Neuronal stem cell (in vitro differentiated cells): ENCODE measurements around the gene MRC2. TPM values are rescaled to one million over a fixed set of nuclear protein-coding genes. Genes with fewer than 3 reads are reported as not detected.
A peak's percentile ranks its signal among the peaks of the same experiment; 100 is the strongest.

Experiments
- DNase-seq: peaks from one replicate; pipeline ENCODE4 v3.0.0-alpha.2; 2013; ENCODE audit warnings: low spot score
- H2AFZ ChIP-seq: one replicate; pipeline ENCODE4 v1.6.1; 2013; ENCODE audit warnings: mild to moderate bottlenecking, low read length, inconsistent platforms
- H2AK5ac ChIP-seq: 2 replicates; pipeline ENCODE4 v1.6.1; 2013; ENCODE audit warnings: low read depth, mild to moderate bottlenecking, inconsistent platforms, low read length, moderate library complexity, mixed read lengths
- H2BK120ac ChIP-seq: 2 replicates; pipeline ENCODE4 v1.6.1; 2013; ENCODE audit warnings: low read depth, mild to moderate bottlenecking, inconsistent platforms, low read length, moderate library complexity, mixed read lengths
- H2BK12ac ChIP-seq: one replicate; pipeline ENCODE4 v1.6.1; 2013; ENCODE audit warnings: low read length, inconsistent platforms
- H2BK15ac ChIP-seq: 2 replicates; pipeline ENCODE4 v1.6.1; 2013; ENCODE audit warnings: mild to moderate bottlenecking, low read length, inconsistent platforms, mixed read lengths
- H2BK5ac ChIP-seq: one replicate; pipeline ENCODE4 v1.6.1; 2013; ENCODE audit warnings: inconsistent platforms, mild to moderate bottlenecking, low read length, moderate library complexity
- H3K14ac ChIP-seq: one replicate; pipeline ENCODE4 v1.6.1; 2013; ENCODE audit warnings: low read length, inconsistent platforms
- H3K18ac ChIP-seq: 2 replicates; pipeline ENCODE4 v1.6.1; 2013; ENCODE audit warnings: low read length, inconsistent platforms
- H3K23ac ChIP-seq: 2 replicates; pipeline ENCODE4 v1.6.1; 2013; ENCODE audit warnings: low read depth, mild to moderate bottlenecking, mixed read lengths, low read length, inconsistent platforms; ENCODE audit not compliant: poor library complexity
- H3K27ac ChIP-seq: replicated peaks from 3 replicates; pipeline ENCODE4 v1.5.1; 2013; ENCODE audit warnings: low read length, inconsistent platforms
- H3K27me3 ChIP-seq, 3 experiments: 2 replicates each; pipeline ENCODE4 v1.6.1; 2013; ENCODE audit warnings: low read length in 3 of 3, mild to moderate bottlenecking in 2 of 3, inconsistent platforms in 1 of 3, low read depth in 1 of 3, mixed read lengths in 1 of 3, moderate library complexity in 1 of 3; ENCODE audit not compliant: control insufficient read depth in 3 of 3, insufficient read depth in 3 of 3
- H3K36me3 ChIP-seq, 2 donors: replicated peaks in 1 of 2; 2 replicates each; pipeline ENCODE4 v1.6.1; 2013; ENCODE audit warnings: low read length in 2 of 2; ENCODE audit not compliant: control insufficient read depth in 2 of 2, insufficient read depth in 2 of 2
- H3K4ac ChIP-seq: 2 replicates; pipeline ENCODE4 v1.6.1; 2013; ENCODE audit warnings: inconsistent platforms, mild to moderate bottlenecking, low read length, moderate library complexity
- H3K4me1 ChIP-seq, 2 donors: 1 replicate in 1 of 2; 2 replicates in 1 of 2; pipeline ENCODE4 v1.6.1; 2013; ENCODE audit warnings: low read length in 2 of 2, low read depth in 1 of 2; ENCODE audit not compliant: control insufficient read depth in 2 of 2, insufficient read depth in 1 of 2
- H3K4me2 ChIP-seq: one replicate; pipeline ENCODE4 v1.6.1; 2013; ENCODE audit warnings: mild to moderate bottlenecking, low read length, inconsistent platforms; ENCODE audit not compliant: insufficient read depth, poor library complexity, severe bottlenecking
- H3K4me3 ChIP-seq, 2 donors: 2 replicates each; pipeline ENCODE4 v1.5.1; 2013; ENCODE audit warnings: low read length in 2 of 2, mild to moderate bottlenecking in 2 of 2, inconsistent platforms in 1 of 2, moderate library complexity in 1 of 2
- H3K79me1 ChIP-seq: one replicate; pipeline ENCODE4 v1.6.1; 2013; ENCODE audit warnings: low read depth, mild to moderate bottlenecking, inconsistent platforms, low read length, moderate library complexity
- H3K9ac ChIP-seq: one replicate; pipeline ENCODE4 v1.6.1; 2013; ENCODE audit warnings: mild to moderate bottlenecking, low read depth, low read length, inconsistent platforms; ENCODE audit not compliant: poor library complexity
- H3K9me3 ChIP-seq, 2 donors: replicated peaks in 1 of 2; 2 replicates each; pipeline versions ENCODE3 to v1.6.1; 2013; ENCODE audit warnings: low read length in 2 of 2, mild to moderate bottlenecking in 2 of 2, inconsistent platforms in 1 of 2, low read depth in 1 of 2, mixed read lengths in 1 of 2, moderate library complexity in 1 of 2; ENCODE audit not compliant: control insufficient read depth in 2 of 2, insufficient read depth in 1 of 2
- H4K8ac ChIP-seq: one replicate; pipeline ENCODE4 v1.6.1; 2013; ENCODE audit warnings: low read depth, mild to moderate bottlenecking, inconsistent platforms, low read length, moderate library complexity
- H4K91ac ChIP-seq: one replicate; pipeline ENCODE4 v1.6.1; 2013; ENCODE audit warnings: low read length, low read depth, mild to moderate bottlenecking, inconsistent platforms; ENCODE audit not compliant: poor library complexity
- WGBS, 2 donors: extraction: QIAGEN DNeasy Blood & Tissue Kit; methylation state at CpG; one replicate each; pipeline ENCODE4 v1.1.7; 2013; ENCODE audit warnings: missing lambda C conversion rate in 2 of 2, mixed read lengths in 1 of 2; ENCODE audit not compliant: insufficient read length in 2 of 2, insufficient replicate concordance in 1 of 2; ENCODE audit errors: extremely low coverage in 2 of 2; 5-methylcytosine and 5-hydroxymethylcytosine counted together
- polyA plus RNA-seq, 2 experiments: library from polyadenylated mRNA; stranded (reverse); fragments of 200-250 nt; gene quantifications; one replicate each; pipeline ENCODE4 v1.2.3, GENCODE V29; 2013

Gene MRC2, protein sequence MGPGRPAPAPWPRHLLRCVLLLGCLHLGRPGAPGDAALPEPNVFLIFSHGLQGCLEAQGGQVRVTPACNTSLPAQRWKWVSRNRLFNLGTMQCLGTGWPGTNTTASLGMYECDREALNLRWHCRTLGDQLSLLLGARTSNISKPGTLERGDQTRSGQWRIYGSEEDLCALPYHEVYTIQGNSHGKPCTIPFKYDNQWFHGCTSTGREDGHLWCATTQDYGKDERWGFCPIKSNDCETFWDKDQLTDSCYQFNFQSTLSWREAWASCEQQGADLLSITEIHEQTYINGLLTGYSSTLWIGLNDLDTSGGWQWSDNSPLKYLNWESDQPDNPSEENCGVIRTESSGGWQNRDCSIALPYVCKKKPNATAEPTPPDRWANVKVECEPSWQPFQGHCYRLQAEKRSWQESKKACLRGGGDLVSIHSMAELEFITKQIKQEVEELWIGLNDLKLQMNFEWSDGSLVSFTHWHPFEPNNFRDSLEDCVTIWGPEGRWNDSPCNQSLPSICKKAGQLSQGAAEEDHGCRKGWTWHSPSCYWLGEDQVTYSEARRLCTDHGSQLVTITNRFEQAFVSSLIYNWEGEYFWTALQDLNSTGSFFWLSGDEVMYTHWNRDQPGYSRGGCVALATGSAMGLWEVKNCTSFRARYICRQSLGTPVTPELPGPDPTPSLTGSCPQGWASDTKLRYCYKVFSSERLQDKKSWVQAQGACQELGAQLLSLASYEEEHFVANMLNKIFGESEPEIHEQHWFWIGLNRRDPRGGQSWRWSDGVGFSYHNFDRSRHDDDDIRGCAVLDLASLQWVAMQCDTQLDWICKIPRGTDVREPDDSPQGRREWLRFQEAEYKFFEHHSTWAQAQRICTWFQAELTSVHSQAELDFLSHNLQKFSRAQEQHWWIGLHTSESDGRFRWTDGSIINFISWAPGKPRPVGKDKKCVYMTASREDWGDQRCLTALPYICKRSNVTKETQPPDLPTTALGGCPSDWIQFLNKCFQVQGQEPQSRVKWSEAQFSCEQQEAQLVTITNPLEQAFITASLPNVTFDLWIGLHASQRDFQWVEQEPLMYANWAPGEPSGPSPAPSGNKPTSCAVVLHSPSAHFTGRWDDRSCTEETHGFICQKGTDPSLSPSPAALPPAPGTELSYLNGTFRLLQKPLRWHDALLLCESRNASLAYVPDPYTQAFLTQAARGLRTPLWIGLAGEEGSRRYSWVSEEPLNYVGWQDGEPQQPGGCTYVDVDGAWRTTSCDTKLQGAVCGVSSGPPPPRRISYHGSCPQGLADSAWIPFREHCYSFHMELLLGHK (N-terminal part only)
- polyA plus RNA-seq (2013, experiment 1 of 2), result 31.9 TPM
- 33.3 TPM for polyA plus RNA-seq (2013, experiment 2 of 2)

- Histone ChIP-seq H3K23ac (peak within 1 kb of the TSS; percentile 90), H3K4me2 (peak within 1 kb of the TSS; percentile 90), H3K4me3 (peak within 1 kb of the TSS; percentile 73 to 95), H2BK15ac (peak within 1 kb of the TSS; percentile 69), H3K27me3 (no peaks in the 10 kb centered on the region), H2AFZ (peak within 1 kb of the TSS; percentile 92), H3K9me3 (no peaks in the 10 kb centered on the region), H3K14ac (peak within 1 kb of the TSS; percentile 78), H3K79me1 (peaks cover 6% of the 10 kb centered on the region), H2AK5ac (peak within 1 kb of the TSS; percentile 59), H2BK5ac (peak within 1 kb of the TSS; percentile 97), H3K9ac (peak within 1 kb of the TSS; percentile 95), H2BK12ac (peak within 1 kb of the TSS; percentile 60), H3K4ac (peak within 1 kb of the TSS; percentile 53), H3K4me1 (peaks cover 24% of the 10 kb centered on the region in 2 donors), H4K8ac (no peak within 1 kb of the TSS), H3K36me3 (peaks cover 0 to 18% of the 10 kb centered on the region in 2 donors), H4K91ac (peak within 1 kb of the TSS; percentile 93), H3K27ac (peak within 1 kb of the TSS; percentile 86), H2BK120ac (peak within 1 kb of the TSS; percentile 47), H3K18ac (peak within 1 kb of the TSS; percentile 98)
- no CpG with 5 or more reads among the region's 68 CpGs for WGBS, 2 donors
- peak; percentile 56 for DNase-seq
These were observed at the start of gene MRC2 for GRCh38 chr17:62627219-62627903. Gene MRC2 (plus strand): TSS chr17:62627670. CDS start chr17:62627803, 133 bp downstream.

- DNase-seq, result no peak
- no peak overlapping the region for H2AK5ac ChIP-seq
- no peak overlapping the region for H3K9ac ChIP-seq
- no CpG with 5 or more reads among the region's 2 CpGs for WGBS, 2 donors
- H3K4me1 ChIP-seq, result no peaks in the 10 kb centered on the region
- peaks cover 14 to 98% of the 10 kb centered on the region in 2 donors for H3K36me3 ChIP-seq
- H2BK12ac ChIP-seq, result no peak overlapping the region
- H3K9me3 ChIP-seq, result no peaks in the 10 kb centered on the region
- H4K8ac ChIP-seq, result no peak overlapping the region
- H2AFZ ChIP-seq, result no peak overlapping the region
- H3K4ac ChIP-seq, result no peak overlapping the region
- no peak overlapping the region for H3K18ac ChIP-seq
- H3K4me3 ChIP-seq, result no peak overlapping the region
- no peak overlapping the region for H4K91ac ChIP-seq
- H3K27me3 ChIP-seq, result no peaks in the 10 kb centered on the region
- H2BK15ac ChIP-seq, result no peak overlapping the region
- H3K79me1 ChIP-seq, result no peaks in the 10 kb centered on the region
- no peak overlapping the region for H3K23ac ChIP-seq
- H2BK120ac ChIP-seq, result no peak overlapping the region
- H3K4me2 ChIP-seq, result no peak overlapping the region
- no peak overlapping the region for H2BK5ac ChIP-seq
- H3K27ac ChIP-seq, result no peak overlapping the region
- no peak overlapping the region for H3K14ac ChIP-seq
These were observed 48.5 kb upstream of the MRC2 start for GRCh38 chr17:62578757-62579487.

DNA sequence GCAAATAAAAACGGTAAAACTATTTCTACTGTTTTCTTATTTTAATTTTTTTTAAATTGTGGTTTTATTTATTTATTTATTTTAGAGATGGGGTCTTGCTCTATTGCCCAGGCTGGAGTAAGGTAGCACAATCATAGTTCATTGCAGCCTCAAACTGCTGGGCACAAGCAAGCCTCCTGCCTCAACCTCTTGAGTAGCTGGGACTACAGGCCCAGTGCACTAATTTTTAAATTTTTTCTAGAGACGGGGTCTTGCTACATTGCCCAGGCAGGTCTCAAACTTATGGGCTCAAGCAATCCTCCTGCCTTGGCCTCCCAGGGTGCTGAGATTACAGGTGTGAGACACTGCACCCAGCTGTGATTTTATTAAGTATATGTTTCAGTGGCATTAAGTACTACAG is 46.5 kb upstream of the MRC2 start:
- Histone ChIP-seq H3K4me2 (no peak overlapping the region), H3K4me1 (no peaks in the 10 kb centered on the region), H3K27me3 (no peaks in the 10 kb centered on the region), H3K36me3 (peaks cover 12 to 93% of the 10 kb centered on the region in 2 donors), H2BK15ac (no peak overlapping the region), H3K4ac (no peak overlapping the region), H2BK12ac (no peak overlapping the region), H3K9ac (no peak overlapping the region), H2AK5ac (no peak overlapping the region), H4K91ac (no peak overlapping the region), H3K4me3 (no peak overlapping the region), H2AFZ (no peak overlapping the region), H2BK120ac (no peak overlapping the region), H3K79me1 (no peaks in the 10 kb centered on the region), H3K18ac (no peak overlapping the region), H3K27ac (no peak overlapping the region), H3K14ac (no peak overlapping the region), H4K8ac (no peak overlapping the region), H3K23ac (no peak overlapping the region), H3K9me3 (no peaks in the 10 kb centered on the region), H2BK5ac (no peak overlapping the region)
- WGBS, 2 donors, result no CpG with 5 or more reads among the region's 2 CpGs
- no peak for DNase-seq
